IPS-18c (cell line): ENCODE measurements around the gene SEC14L1.

Experiments
- H3K4me3 ChIP-seq: 2 replicates; pipeline ENCODE4 v1.7.0; 2013; ENCODE audit warnings: low read depth, mild to moderate bottlenecking, low read length, moderate library complexity; ENCODE audit not compliant: insufficient read depth
- H3K9me3 ChIP-seq: one replicate; pipeline ENCODE4 v1.6.1; 2013; ENCODE audit warnings: mild to moderate bottlenecking, low read length, moderate library complexity; ENCODE audit not compliant: control insufficient read depth, insufficient read depth

SEC14L1 gene

DNA sequence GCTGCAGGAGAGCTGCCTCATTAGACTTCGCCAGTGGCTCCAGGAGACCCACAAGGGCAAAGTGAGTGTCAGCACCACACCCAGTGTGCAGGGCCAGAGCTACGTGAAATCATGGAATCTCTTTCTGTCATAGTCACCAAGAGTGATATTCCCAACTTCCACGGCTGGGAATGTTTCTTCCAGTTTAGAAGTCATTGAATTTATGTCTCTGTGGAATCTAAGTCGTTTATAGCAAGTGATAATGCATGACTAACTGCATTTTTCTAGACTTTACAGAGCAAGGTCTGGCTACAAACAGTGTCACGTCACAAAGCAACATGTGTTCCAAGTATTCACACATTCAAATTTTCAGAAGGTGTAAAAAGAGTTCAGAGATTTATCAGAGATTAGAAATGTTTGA is 55.5 kb downstream of the SEC14L1 start:
- Histone ChIP-seq H3K4me3 (no peak overlapping the region), H3K9me3 (no peaks in the 10 kb centered on the region)

DNA sequence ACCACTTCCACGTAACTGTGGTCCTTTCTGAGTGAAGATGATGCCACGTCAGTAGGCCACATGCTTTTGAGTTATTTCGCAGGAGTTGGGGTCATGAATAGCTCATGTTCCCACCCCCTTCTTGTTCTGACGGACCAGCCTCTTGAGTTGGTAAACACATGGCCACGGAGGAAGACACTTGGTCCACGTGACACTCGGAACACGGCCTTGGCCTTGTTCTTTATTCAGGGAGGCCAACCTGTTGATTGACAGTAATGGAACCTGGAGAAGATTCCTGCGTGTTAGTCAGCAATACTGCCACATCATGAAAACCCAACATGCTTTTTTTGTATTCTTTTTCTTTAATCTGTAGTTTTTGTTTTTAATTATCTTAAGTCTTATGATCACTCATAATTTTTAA is 56.3 kb downstream of the SEC14L1 start:
- no peak overlapping the region for H3K4me3 ChIP-seq
- no peaks in the 10 kb centered on the region for H3K9me3 ChIP-seq

DNA sequence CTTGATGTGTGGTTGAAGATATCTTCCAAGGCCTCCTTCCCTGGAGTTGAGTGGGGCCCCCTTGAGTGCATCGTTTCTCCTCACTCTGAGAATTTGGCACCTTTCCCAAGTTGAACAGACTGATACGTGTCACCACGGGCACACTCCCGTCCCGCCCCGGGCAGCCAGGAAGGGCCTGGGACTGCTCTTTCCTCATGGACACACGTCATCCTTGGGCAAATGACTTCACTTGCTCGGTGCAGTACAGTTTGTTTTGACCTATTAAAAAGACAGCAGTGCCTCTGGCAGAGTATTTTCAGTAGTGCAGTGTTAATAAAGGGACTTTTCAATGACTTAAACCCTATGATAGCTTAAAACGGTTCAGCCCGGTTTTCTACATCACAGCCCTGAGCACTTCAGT is 59.9 kb downstream of the SEC14L1 start:
- Histone ChIP-seq H3K9me3 (no peaks in the 10 kb centered on the region), H3K4me3 (no peak overlapping the region)

- H3K9me3 ChIP-seq = no peaks in the 10 kb centered on the region
- no peak overlapping the region for H3K4me3 ChIP-seq
Observed at GRCh38 chr17:77203436-77203835, 62.7 kb downstream of the SEC14L1 start.

GRCh38 chr17:77203846-77204245 is 63.1 kb downstream of the SEC14L1 start:
- no peak overlapping the region for H3K4me3 ChIP-seq

GRCh38 chr17:77204536-77204935 is 63.8 kb downstream of the SEC14L1 start:
- Histone ChIP-seq H3K4me3 (no peak overlapping the region), H3K9me3 (no peaks in the 10 kb centered on the region)

More at GRCh38 chr17:77203846-77204245, 63.1 kb downstream of the SEC14L1 start:
- H3K9me3 ChIP-seq = no peaks in the 10 kb centered on the region

DNA sequence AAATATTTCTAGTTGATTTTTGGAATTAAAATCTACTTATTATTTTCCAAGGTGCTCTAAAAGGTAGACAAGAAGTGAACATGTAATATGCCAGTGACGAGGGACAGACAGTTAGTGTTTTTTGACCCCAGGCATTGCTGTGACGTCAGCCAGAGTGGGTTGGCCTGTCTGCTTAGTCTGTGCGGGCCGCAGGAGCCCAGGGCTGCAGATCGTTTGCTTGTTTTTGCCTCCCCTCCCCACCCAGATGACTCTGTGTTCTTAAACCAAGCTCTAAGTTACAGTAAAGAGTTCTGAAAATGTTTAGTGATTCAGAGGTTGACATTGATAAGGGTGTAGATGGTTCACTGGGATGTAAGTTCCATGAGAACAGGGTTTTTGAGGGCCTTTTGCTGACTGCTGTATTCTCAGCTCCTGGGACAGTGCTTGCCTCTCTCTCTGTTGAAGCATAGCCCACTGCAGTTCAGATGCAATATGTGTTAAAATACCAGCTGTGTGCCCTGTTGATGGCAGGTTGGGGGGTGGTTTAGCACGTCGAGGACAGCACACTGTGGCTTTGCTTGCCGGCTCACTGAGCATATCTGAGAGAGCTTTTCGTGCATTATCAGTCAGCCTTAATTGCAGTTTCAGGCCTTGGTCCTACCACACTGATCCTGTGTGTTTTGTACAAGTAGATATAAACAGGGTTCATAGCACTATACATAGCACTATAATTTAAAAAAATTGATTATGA is 64.8 kb downstream of the SEC14L1 start:
- no peak overlapping the region for H3K4me3 ChIP-seq
- no peaks in the 10 kb centered on the region for H3K9me3 ChIP-seq

- Histone ChIP-seq H3K9me3 (no peaks in the 10 kb centered on the region), H3K4me3 (no peak overlapping the region)
Observed at GRCh38 chr17:77206158-77206956, 65.6 kb downstream of the SEC14L1 start.

- Histone ChIP-seq H3K9me3 (no peaks in the 10 kb centered on the region), H3K4me3 (no peak overlapping the region)
Observed at GRCh38 chr17:77207689-77208216, 67.0 kb downstream of the SEC14L1 start.

DNA sequence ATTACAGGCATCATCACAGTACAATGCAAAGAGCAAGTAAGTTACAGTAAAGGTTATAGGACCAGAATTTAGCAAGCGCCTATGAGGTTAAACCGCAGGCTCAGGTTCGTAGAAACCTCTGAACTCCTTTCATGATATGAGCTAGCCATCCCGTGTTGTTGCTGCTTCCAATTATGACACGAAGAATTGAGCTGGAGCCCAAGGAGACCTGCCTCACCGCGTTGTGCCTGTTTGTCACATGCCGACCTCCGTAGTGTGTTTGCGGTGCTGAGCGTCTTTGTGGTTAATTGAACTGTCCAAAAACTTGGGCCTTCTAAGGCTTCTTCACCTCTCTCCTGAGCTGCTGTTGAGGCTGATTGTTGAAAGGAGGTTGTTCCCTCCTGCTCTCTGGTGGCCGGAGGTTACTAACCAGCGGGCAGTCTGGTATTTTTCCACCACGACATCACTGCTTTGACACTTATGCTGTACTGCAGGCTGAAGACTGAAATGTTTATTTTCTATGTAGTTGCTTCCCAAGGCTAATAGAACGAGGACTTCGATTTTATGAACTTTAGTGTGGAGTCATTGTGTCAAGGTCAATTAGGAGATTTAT is 67.5 kb downstream of the SEC14L1 start:
- Histone ChIP-seq H3K4me3 (no peak overlapping the region), H3K9me3 (no peaks in the 10 kb centered on the region)

DNA sequence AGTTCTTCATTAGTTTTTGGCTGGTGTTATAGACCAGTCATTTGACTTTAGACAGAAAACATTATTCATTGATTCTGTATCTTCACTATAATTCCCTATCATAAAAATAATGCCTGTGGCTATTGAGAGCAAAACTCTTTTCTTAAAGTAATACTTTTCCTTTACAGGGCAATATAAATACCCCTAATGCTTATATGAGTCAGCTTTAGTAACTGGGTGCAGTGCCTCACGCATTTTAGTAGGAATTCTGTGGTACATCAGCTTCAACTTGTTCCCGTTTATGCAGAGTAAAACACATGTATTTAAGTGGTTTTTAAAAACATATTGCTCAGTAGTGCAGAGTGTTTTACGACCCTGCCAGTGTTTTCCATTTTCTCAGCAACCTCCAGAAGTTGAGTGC is 68.1 kb downstream of the SEC14L1 start:
- Histone ChIP-seq H3K4me3 (no peak overlapping the region), H3K9me3 (no peaks in the 10 kb centered on the region)

DNA sequence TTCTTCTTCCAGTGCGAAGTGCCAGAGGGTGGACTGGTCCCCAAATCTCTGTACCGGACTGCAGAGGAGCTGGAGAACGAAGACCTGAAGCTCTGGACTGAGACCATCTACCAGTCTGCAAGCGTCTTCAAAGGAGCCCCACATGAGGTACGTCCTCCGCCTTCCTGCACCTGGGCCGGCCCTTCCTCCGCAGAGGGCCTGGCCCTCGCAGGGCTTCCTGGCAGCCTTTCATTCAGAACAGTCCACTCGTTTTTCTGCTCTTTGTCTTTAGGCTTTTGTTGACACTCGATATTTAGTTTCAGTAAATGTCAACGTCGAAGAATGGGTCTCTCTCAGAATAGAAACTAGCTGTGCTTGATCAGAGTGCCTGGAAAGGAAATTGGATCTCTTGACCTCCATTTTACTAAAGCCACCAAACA is 68.6 kb downstream of the SEC14L1 start:
- H3K9me3 ChIP-seq = no peaks in the 10 kb centered on the region
- no peak overlapping the region for H3K4me3 ChIP-seq

- Histone ChIP-seq H3K9me3 (no peaks in the 10 kb centered on the region), H3K4me3 (no peak overlapping the region)
Observed at GRCh38 chr17:77210331-77210730, 69.6 kb downstream of the SEC14L1 start.

GRCh38 chr17:77210946-77211541 is 70.3 kb downstream of the SEC14L1 start:
- Histone ChIP-seq H3K4me3 (no peak overlapping the region), H3K9me3 (no peaks in the 10 kb centered on the region)

DNA sequence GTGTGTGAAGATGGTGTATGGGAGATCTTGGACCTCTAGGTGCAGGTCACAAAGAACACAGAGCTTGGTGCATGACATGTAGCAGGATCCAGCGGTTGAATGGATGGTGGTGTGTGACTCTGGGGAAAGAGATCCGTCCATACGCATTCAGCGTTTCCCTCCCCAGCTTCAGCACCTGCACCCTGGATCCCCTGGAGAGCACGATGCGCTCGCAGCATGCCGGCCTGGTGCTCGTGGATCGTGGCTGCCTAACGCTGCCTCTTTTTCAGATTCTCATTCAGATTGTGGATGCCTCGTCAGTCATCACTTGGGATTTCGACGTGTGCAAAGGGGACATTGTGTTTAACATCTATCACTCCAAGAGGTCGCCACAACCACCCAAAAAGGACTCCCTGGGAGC is 70.9 kb downstream of the SEC14L1 start:
- H3K4me3 ChIP-seq = no peak overlapping the region

DNA sequence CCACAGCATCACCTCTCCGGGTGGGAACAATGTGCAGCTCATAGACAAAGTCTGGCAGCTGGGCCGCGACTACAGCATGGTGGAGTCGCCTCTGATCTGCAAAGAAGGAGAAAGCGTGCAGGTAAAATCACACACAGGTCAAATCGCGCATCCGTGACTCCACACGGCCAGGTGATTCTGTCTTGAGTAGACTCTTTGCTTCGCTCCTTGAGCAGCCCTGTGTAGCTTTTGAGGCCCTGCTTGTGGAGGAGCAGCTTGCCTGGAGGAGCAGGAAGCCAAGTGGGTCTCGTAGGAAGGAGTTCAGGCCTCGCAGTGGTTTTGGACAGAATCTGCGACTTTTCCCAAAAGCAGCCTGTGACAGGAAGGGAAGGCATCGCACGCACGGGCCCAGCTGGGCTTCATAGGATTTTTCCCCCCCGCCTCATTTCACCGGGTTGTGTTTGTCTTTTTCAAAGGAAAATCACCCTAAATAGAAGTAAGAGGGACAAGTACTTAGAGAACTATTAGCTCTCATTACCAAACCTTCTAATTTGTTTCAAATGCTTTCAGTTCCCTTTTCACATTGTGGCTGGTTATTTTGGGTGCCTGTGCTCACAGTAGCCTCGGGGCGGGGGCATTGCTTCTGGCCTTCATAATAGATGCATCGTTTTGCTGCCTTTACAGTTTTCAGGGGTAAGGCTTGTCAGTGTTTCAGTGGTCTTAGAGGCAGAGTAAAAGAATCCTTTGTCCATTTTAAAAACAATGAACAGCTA is 71.5 kb downstream of the SEC14L1 start:
- no peak overlapping the region for H3K4me3 ChIP-seq
- H3K9me3 ChIP-seq = no peaks in the 10 kb centered on the region

More for the DNA sequence above, 70.9 kb downstream of the SEC14L1 start:
- H3K9me3 ChIP-seq = no peaks in the 10 kb centered on the region
